WTC11 (cell line): ENCODE results near the gene MTMR4. TPM values are rescaled to one million over a fixed set of nuclear protein-coding genes. Genes with fewer than 3 reads are reported as not detected.

ENCODE experiments used
- ATAC-seq: fragments of 200-7000 bp; cut with Tn5 transposase; 2 replicates; pipeline ENCODE4 v1.10.0; 2021; ENCODE audit warnings: mild to moderate bottlenecking, moderate library complexity
- CTCF ChIA-PET: fragments of 300-600 bp; sonication (Branson Sonifier 250); formaldehyde crosslinking; loops from one replicate; lab custom pipeline; 2021; ENCODE audit warnings: antibody characterized with exemption; lab: Charles Lee
- POLR2A ChIA-PET: fragments of 350-600 bp; sonication (Branson Sonifier 250); formaldehyde crosslinking; loops from one replicate; lab custom pipeline; 2021; ENCODE audit warnings: antibody characterized with exemption; lab: Charles Lee
- DNase-seq: peaks from one replicate; pipeline ENCODE4 v3.0.0; 2021; ENCODE audit warnings: low spot score
- H3K27ac Mint-ChIP-seq: 2 replicates; pipeline ENCODE4 v1.8.0; 2021; ENCODE audit warnings: mixed read lengths
- H3K27me3 Mint-ChIP-seq: 2 replicates; pipeline ENCODE4 v1.8.0; 2021; ENCODE audit warnings: low read depth, mild to moderate bottlenecking, moderate library complexity, mixed read lengths
- H3K36me3 Mint-ChIP-seq: 2 replicates; pipeline ENCODE4 v1.8.0; 2021; ENCODE audit warnings: mixed read lengths
- H3K4me1 Mint-ChIP-seq: 2 replicates; pipeline ENCODE4 v1.8.0; 2022; ENCODE audit warnings: mixed read lengths
- H3K4me3 Mint-ChIP-seq: 2 replicates; pipeline ENCODE4 v1.8.0; 2021; ENCODE audit warnings: mild to moderate bottlenecking, moderate library complexity, mixed read lengths
- H3K9me3 Mint-ChIP-seq: 2 replicates; pipeline ENCODE4 v1.8.0; 2021; ENCODE audit warnings: mixed read lengths
- AR ChIP-seq: fragments of 250-450 bp; sonication (Bioruptor Pico); IDR thresholded peaks from 2 replicates; pipeline ENCODE4 v1.9.0; 2021; ENCODE audit warnings: mild to moderate bottlenecking
- ATF1 ChIP-seq: sonication (generic); formaldehyde crosslinking; IDR thresholded peaks from 2 replicates; pipeline ENCODE4 v1.8.1; 2023; ENCODE audit warnings: mild to moderate bottlenecking, moderate library complexity, missing genetic modification reagents
- ATF6 ChIP-seq: sonication (generic); formaldehyde crosslinking; IDR thresholded peaks from 2 replicates; pipeline ENCODE4 v1.8.1; 2023; ENCODE audit warnings: mild to moderate bottlenecking, missing genetic modification reagents
- CBFB ChIP-seq: sonication (generic); formaldehyde crosslinking; IDR thresholded peaks from 2 replicates; pipeline ENCODE4 v1.8.1; 2022; ENCODE audit warnings: mild to moderate bottlenecking, low read depth, missing genetic modification reagents
- CREM ChIP-seq: sonication (generic); formaldehyde crosslinking; IDR thresholded peaks from 2 replicates; pipeline ENCODE4 v1.8.1; 2022; ENCODE audit warnings: mild to moderate bottlenecking, missing genetic modification reagents, moderate library complexity
- IRF2 ChIP-seq: sonication (generic); formaldehyde crosslinking; IDR thresholded peaks from 2 replicates; pipeline ENCODE4 v1.8.0; 2022; ENCODE audit warnings: low read depth, missing genetic modification reagents, borderline replicate concordance
- ZNF121 ChIP-seq: sonication (generic); formaldehyde crosslinking; IDR thresholded peaks from 2 replicates; pipeline ENCODE4 v1.8.0; 2023; ENCODE audit warnings: missing genetic modification reagents
- ZNF138 ChIP-seq: sonication (generic); formaldehyde crosslinking; conservative IDR thresholded peaks from 2 replicates; pipeline ENCODE4 v1.8.1; 2022; ENCODE audit warnings: mild to moderate bottlenecking, moderate library complexity, missing genetic modification reagents
- ZNF232 ChIP-seq: sonication (generic); formaldehyde crosslinking; IDR thresholded peaks from 2 replicates; pipeline ENCODE4 v1.8.0; 2022; ENCODE audit warnings: mild to moderate bottlenecking, missing genetic modification reagents
- ZNF263 ChIP-seq: sonication (generic); formaldehyde crosslinking; IDR thresholded peaks from 2 replicates; pipeline ENCODE4 v1.8.1; 2022; ENCODE audit warnings: low read depth, mild to moderate bottlenecking, moderate library complexity, missing genetic modification reagents
- ZNF423 ChIP-seq: fragments of 250-450 bp; sonication (Bioruptor Pico); IDR thresholded peaks from 2 replicates; pipeline ENCODE4 v2.1.2; 2022; ENCODE audit warnings: mild to moderate bottlenecking, moderate library complexity
- ZNF425 ChIP-seq: fragments of 250-450 bp; sonication (Bioruptor Pico); conservative IDR thresholded peaks from 2 replicates; pipeline ENCODE4 v1.9.0; 2021; ENCODE audit warnings: mild to moderate bottlenecking
- total RNA-seq: library from RNA; stranded (reverse); gene quantifications from 3 replicates; pipeline ENCODE4 v1.2.3, GENCODE V29; 2021
- TF ChIP-seq, protein P1 (sequence below): fragments of 250-450 bp; sonication (Bioruptor Pico); IDR thresholded peaks from 2 replicates; pipeline ENCODE4 v1.9.0; 2021; ENCODE audit warnings: mild to moderate bottlenecking, borderline replicate concordance
- TF ChIP-seq, protein P2 (sequence below): fragments of 250-450 bp; sonication (Bioruptor Pico); IDR thresholded peaks from 2 replicates; pipeline ENCODE4 v1.9.0; 2021; ENCODE audit warnings: mild to moderate bottlenecking
- TF ChIP-seq, protein P3 (sequence below): sonication (generic); formaldehyde crosslinking; IDR thresholded peaks from 2 replicates; pipeline ENCODE4 v1.8.0; 2023; ENCODE audit warnings: missing genetic modification reagents, mild to moderate bottlenecking, borderline replicate concordance
- TF ChIP-seq, protein P4 (sequence below): sonication (generic); formaldehyde crosslinking; IDR thresholded peaks from 2 replicates; pipeline ENCODE4 v1.8.1; 2022; ENCODE audit warnings: mild to moderate bottlenecking, moderate library complexity, missing genetic modification reagents
- TF ChIP-seq, protein P5 (sequence below): sonication (generic); formaldehyde crosslinking; IDR thresholded peaks from 2 replicates; pipeline ENCODE4 v1.8.0; 2022; ENCODE audit warnings: mild to moderate bottlenecking, missing genetic modification reagents

Gene MTMR4
- total RNA-seq, 1 experiment from 2014 or later: 30.8 TPM

- CTCF ChIA-PET: interaction anchor here (0.6 to 1.1 kb wide), 3 partner anchors 11 to 258 kb away, joined by 3 to 4 read pairs (median 3); partner anchors contain the start of genes HSF5 and MKS1
- DNase-seq: no peak
- Mint-ChIP-seq H3K36me3 (no peaks in the 10 kb centered on the region), H3K4me1 (no peaks in the 10 kb centered on the region), H3K27ac (no peak overlapping the region), H3K4me3 (no peak overlapping the region), H3K27me3 (no peaks in the 10 kb centered on the region; the same call in 1 of the 2 replicates), H3K9me3 (no peaks in the 10 kb centered on the region)
- POLR2A ChIA-PET: interaction anchor here (0.6 to 0.7 kb wide), 2 partner anchors 168 to 244 kb away, joined by 3 to 5 read pairs; no protein-coding TSS in a partner anchor
- ATAC-seq: no peak
- TF ChIP-seq CREM: no peak
- TF ChIP-seq, protein P1, sequence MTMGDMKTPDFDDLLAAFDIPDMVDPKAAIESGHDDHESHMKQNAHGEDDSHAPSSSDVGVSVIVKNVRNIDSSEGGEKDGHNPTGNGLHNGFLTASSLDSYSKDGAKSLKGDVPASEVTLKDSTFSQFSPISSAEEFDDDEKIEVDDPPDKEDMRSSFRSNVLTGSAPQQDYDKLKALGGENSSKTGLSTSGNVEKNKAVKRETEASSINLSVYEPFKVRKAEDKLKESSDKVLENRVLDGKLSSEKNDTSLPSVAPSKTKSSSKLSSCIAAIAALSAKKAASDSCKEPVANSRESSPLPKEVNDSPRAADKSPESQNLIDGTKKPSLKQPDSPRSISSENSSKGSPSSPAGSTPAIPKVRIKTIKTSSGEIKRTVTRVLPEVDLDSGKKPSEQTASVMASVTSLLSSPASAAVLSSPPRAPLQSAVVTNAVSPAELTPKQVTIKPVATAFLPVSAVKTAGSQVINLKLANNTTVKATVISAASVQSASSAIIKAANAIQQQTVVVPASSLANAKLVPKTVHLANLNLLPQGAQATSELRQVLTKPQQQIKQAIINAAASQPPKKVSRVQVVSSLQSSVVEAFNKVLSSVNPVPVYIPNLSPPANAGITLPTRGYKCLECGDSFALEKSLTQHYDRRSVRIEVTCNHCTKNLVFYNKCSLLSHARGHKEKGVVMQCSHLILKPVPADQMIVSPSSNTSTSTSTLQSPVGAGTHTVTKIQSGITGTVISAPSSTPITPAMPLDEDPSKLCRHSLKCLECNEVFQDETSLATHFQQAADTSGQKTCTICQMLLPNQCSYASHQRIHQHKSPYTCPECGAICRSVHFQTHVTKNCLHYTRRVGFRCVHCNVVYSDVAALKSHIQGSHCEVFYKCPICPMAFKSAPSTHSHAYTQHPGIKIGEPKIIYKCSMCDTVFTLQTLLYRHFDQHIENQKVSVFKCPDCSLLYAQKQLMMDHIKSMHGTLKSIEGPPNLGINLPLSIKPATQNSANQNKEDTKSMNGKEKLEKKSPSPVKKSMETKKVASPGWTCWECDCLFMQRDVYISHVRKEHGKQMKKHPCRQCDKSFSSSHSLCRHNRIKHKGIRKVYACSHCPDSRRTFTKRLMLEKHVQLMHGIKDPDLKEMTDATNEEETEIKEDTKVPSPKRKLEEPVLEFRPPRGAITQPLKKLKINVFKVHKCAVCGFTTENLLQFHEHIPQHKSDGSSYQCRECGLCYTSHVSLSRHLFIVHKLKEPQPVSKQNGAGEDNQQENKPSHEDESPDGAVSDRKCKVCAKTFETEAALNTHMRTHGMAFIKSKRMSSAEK (CRISPR knock-in tag): no peak
- TF ChIP-seq, protein P2, sequence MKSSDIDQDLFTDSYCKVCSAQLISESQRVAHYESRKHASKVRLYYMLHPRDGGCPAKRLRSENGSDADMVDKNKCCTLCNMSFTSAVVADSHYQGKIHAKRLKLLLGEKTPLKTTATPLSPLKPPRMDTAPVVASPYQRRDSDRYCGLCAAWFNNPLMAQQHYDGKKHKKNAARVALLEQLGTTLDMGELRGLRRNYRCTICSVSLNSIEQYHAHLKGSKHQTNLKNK (CRISPR knock-in tag): no peak
- no peak for TF ChIP-seq ATF1 (CRISPR knock-in tag)
- no peak for TF ChIP-seq ZNF423 (CRISPR knock-in tag)
- TF ChIP-seq, protein P3, sequence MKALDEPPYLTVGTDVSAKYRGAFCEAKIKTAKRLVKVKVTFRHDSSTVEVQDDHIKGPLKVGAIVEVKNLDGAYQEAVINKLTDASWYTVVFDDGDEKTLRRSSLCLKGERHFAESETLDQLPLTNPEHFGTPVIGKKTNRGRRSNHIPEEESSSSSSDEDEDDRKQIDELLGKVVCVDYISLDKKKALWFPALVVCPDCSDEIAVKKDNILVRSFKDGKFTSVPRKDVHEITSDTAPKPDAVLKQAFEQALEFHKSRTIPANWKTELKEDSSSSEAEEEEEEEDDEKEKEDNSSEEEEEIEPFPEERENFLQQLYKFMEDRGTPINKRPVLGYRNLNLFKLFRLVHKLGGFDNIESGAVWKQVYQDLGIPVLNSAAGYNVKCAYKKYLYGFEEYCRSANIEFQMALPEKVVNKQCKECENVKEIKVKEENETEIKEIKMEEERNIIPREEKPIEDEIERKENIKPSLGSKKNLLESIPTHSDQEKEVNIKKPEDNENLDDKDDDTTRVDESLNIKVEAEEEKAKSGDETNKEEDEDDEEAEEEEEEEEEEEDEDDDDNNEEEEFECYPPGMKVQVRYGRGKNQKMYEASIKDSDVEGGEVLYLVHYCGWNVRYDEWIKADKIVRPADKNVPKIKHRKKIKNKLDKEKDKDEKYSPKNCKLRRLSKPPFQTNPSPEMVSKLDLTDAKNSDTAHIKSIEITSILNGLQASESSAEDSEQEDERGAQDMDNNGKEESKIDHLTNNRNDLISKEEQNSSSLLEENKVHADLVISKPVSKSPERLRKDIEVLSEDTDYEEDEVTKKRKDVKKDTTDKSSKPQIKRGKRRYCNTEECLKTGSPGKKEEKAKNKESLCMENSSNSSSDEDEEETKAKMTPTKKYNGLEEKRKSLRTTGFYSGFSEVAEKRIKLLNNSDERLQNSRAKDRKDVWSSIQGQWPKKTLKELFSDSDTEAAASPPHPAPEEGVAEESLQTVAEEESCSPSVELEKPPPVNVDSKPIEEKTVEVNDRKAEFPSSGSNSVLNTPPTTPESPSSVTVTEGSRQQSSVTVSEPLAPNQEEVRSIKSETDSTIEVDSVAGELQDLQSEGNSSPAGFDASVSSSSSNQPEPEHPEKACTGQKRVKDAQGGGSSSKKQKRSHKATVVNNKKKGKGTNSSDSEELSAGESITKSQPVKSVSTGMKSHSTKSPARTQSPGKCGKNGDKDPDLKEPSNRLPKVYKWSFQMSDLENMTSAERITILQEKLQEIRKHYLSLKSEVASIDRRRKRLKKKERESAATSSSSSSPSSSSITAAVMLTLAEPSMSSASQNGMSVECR: no peak
- no peak for TF ChIP-seq AR
- TF ChIP-seq ZNF121 (CRISPR knock-in tag): no peak
- no peak for TF ChIP-seq IRF2
- no peak for TF ChIP-seq ZNF263 (CRISPR knock-in tag)
- no peak for TF ChIP-seq CBFB (CRISPR knock-in tag)
- TF ChIP-seq ZNF232: no peak
- no peak for TF ChIP-seq ZNF425
- no peak for TF ChIP-seq ATF6
- TF ChIP-seq ZNF138 (CRISPR knock-in tag): no peak
- TF ChIP-seq, protein P4, sequence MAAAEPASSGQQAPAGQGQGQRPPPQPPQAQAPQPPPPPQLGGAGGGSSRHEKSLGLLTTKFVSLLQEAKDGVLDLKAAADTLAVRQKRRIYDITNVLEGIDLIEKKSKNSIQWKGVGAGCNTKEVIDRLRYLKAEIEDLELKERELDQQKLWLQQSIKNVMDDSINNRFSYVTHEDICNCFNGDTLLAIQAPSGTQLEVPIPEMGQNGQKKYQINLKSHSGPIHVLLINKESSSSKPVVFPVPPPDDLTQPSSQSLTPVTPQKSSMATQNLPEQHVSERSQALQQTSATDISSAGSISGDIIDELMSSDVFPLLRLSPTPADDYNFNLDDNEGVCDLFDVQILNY (CRISPR knock-in tag): no peak
- TF ChIP-seq, protein P5, sequence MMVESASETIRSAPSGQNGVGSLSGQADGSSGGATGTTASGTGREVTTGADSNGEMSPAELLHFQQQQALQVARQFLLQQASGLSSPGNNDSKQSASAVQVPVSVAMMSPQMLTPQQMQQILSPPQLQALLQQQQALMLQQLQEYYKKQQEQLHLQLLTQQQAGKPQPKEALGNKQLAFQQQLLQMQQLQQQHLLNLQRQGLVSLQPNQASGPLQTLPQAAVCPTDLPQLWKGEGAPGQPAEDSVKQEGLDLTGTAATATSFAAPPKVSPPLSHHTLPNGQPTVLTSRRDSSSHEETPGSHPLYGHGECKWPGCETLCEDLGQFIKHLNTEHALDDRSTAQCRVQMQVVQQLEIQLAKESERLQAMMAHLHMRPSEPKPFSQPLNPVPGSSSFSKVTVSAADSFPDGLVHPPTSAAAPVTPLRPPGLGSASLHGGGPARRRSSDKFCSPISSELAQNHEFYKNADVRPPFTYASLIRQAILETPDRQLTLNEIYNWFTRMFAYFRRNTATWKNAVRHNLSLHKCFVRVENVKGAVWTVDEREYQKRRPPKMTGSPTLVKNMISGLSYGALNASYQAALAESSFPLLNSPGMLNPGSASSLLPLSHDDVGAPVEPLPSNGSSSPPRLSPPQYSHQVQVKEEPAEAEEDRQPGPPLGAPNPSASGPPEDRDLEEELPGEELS (CRISPR knock-in tag): no peak
Observed at GRCh38 chr17:58476812-58477211, 37.6 kb downstream of the MTMR4 start.
